ENCODE data around the gene CAPN8.

The CAPN8 gene

GRCh38 chr1:223628233-223629125 lies 37.0 kb downstream of the CAPN8 start:
- DNase-seq (ENCODE audit: insufficient read length): peak; percentile 34
- peak; percentile 5 for FAIRE-seq
- TF ChIP-seq POLR2AphosphoS5 (IDR thresholded peaks at IDR 0.05; ENCODE audit: low read depth, low read length) (no peak), TAF1 (IDR thresholded peaks at IDR 0.05; ENCODE audit: borderline replicate concordance, low read depth, low read length) (no peak), POLR2A (IDR thresholded peaks at IDR 0.05; ENCODE audit: low read depth, low read length) (no peak)

- TF ChIP-seq POLR2A (IDR thresholded peaks at IDR 0.05; ENCODE audit: low read depth, low read length) (no peak), POLR2AphosphoS5 (IDR thresholded peaks at IDR 0.05; ENCODE audit: low read depth, low read length) (no peak), TAF1 (IDR thresholded peaks at IDR 0.05; ENCODE audit: borderline replicate concordance, low read depth, low read length) (no peak)
- no peak for FAIRE-seq
- no peak for DNase-seq (ENCODE audit: insufficient read length)
Observed at GRCh38 chr1:223622132-223622842, 43.2 kb downstream of the CAPN8 start.

GRCh38 chr1:223621312-223621734 lies 44.2 kb downstream of the CAPN8 start:
- TF ChIP-seq TAF1 (IDR thresholded peaks at IDR 0.05; ENCODE audit: borderline replicate concordance, low read depth, low read length): no peak
- TF ChIP-seq POLR2A (IDR thresholded peaks at IDR 0.05; ENCODE audit: low read depth, low read length): no peak
- TF ChIP-seq POLR2AphosphoS5 (IDR thresholded peaks at IDR 0.05; ENCODE audit: low read depth, low read length): no peak
- DNase-seq (ENCODE audit: insufficient read length): peak; percentile 42
- peak; percentile 73 for FAIRE-seq

GRCh38 chr1:223620297-223620897 lies 45.1 kb downstream of the CAPN8 start:
- TF ChIP-seq TAF1 (IDR thresholded peaks at IDR 0.05; ENCODE audit: borderline replicate concordance, low read depth, low read length): no peak
- no peak for TF ChIP-seq POLR2A (IDR thresholded peaks at IDR 0.05; ENCODE audit: low read depth, low read length)
- no peak for TF ChIP-seq POLR2AphosphoS5 (IDR thresholded peaks at IDR 0.05; ENCODE audit: low read depth, low read length)
- DNase-seq (ENCODE audit: insufficient read length) (no peak), FAIRE-seq (no peak)

GRCh38 chr1:223618680-223619079 lies 46.8 kb downstream of the CAPN8 start:
- FAIRE-seq (no peak), DNase-seq (ENCODE audit: insufficient read length) (no peak)
- no peak for TF ChIP-seq POLR2A (IDR thresholded peaks at IDR 0.05; ENCODE audit: low read depth, low read length)
- TF ChIP-seq TAF1 (IDR thresholded peaks at IDR 0.05; ENCODE audit: borderline replicate concordance, low read depth, low read length): no peak
- TF ChIP-seq POLR2AphosphoS5 (IDR thresholded peaks at IDR 0.05; ENCODE audit: low read depth, low read length): no peak

- FAIRE-seq (no peak), DNase-seq (ENCODE audit: insufficient read length) (no peak)
- TF ChIP-seq TAF1 (IDR thresholded peaks at IDR 0.05; ENCODE audit: borderline replicate concordance, low read depth, low read length) (no peak), POLR2A (IDR thresholded peaks at IDR 0.05; ENCODE audit: low read depth, low read length) (no peak), POLR2AphosphoS5 (IDR thresholded peaks at IDR 0.05; ENCODE audit: low read depth, low read length) (no peak)
Observed at GRCh38 chr1:223617323-223618070, 48.0 kb downstream of the CAPN8 start.

GRCh38 chr1:223616586-223616985 lies 48.9 kb downstream of the CAPN8 start:
- TF ChIP-seq POLR2A (IDR thresholded peaks at IDR 0.05; ENCODE audit: low read depth, low read length) (no peak), TAF1 (IDR thresholded peaks at IDR 0.05; ENCODE audit: borderline replicate concordance, low read depth, low read length) (no peak), POLR2AphosphoS5 (IDR thresholded peaks at IDR 0.05; ENCODE audit: low read depth, low read length) (no peak)
- no peak for FAIRE-seq
- DNase-seq (ENCODE audit: insufficient read length): no peak

- DNase-seq (ENCODE audit: insufficient read length) (no peak), FAIRE-seq (no peak)
- TF ChIP-seq POLR2A (IDR thresholded peaks at IDR 0.05; ENCODE audit: low read depth, low read length): no peak
- TF ChIP-seq TAF1 (IDR thresholded peaks at IDR 0.05; ENCODE audit: borderline replicate concordance, low read depth, low read length): no peak
- TF ChIP-seq POLR2AphosphoS5 (IDR thresholded peaks at IDR 0.05; ENCODE audit: low read depth, low read length): no peak
Observed at GRCh38 chr1:223611936-223612335, 53.6 kb downstream of the CAPN8 start.

- no peak for FAIRE-seq
- no peak for TF ChIP-seq TAF1 (IDR thresholded peaks at IDR 0.05; ENCODE audit: borderline replicate concordance, low read depth, low read length)
- no peak for TF ChIP-seq POLR2AphosphoS5 (IDR thresholded peaks at IDR 0.05; ENCODE audit: low read depth, low read length)
- TF ChIP-seq POLR2A (IDR thresholded peaks at IDR 0.05; ENCODE audit: low read depth, low read length): no peak
- DNase-seq (ENCODE audit: insufficient read length): no peak
Observed at GRCh38 chr1:223609977-223610376, 55.5 kb downstream of the CAPN8 start.

- FAIRE-seq (no peak), DNase-seq (ENCODE audit: insufficient read length) (no peak)
- no peak for TF ChIP-seq POLR2A (IDR thresholded peaks at IDR 0.05; ENCODE audit: low read depth, low read length)
Observed at GRCh38 chr1:223609066-223609465, 56.4 kb downstream of the CAPN8 start.

- no peak for FAIRE-seq
- TF ChIP-seq POLR2AphosphoS5 (IDR thresholded peaks at IDR 0.05; ENCODE audit: low read depth, low read length) (no peak), POLR2A (IDR thresholded peaks at IDR 0.05; ENCODE audit: low read depth, low read length) (no peak), TAF1 (IDR thresholded peaks at IDR 0.05; ENCODE audit: borderline replicate concordance, low read depth, low read length) (no peak)
- DNase-seq (ENCODE audit: insufficient read length): no peak
Observed at GRCh38 chr1:223558512-223558911, 107.0 kb downstream of the CAPN8 start.
